GM23338 (cell line): Measurements from ENCODE around the gene KIAA0513.

Experiments used
- CREB1 ChIP-seq: fragments of 250-450 bp; sonication (Bioruptor Pico); IDR thresholded peaks from 2 replicates; pipeline ENCODE4 v1.5.0; 2020; ENCODE audit warnings: low read depth, mild to moderate bottlenecking, moderate library complexity
- CTCF ChIP-seq, 2 experiments: fragments of 200-600 bp in 1 of 2; sonication (generic) in 1 of 2; conservative IDR thresholded peaks; 2 replicates each; pipeline versions ENCODE4 v1.5.1 to v1.6.1; 2016 to 2017; ENCODE audit warnings: antibody characterized with exemption in 2 of 2, low read depth in 2 of 2, mild to moderate bottlenecking in 2 of 2, moderate library complexity in 1 of 2
- EZH2 ChIP-seq: fragments of 200-600 bp; sonication (generic); IDR thresholded peaks from one replicate; pipeline ENCODE4 v1.8.0; 2017; ENCODE audit warnings: antibody characterized with exemption, mild to moderate bottlenecking, low read depth; ENCODE audit not compliant: unreplicated experiment
- EZH2phosphoT487 ChIP-seq: fragments of 200-600 bp; sonication (generic); IDR thresholded peaks from one replicate; pipeline ENCODE4 v1.8.1; 2018; ENCODE audit warnings: antibody characterized with exemption; ENCODE audit not compliant: unreplicated experiment
- POLR2AphosphoS5 ChIP-seq: IDR thresholded peaks from 2 replicates; pipeline ENCODE4 v1.6.1; 2016; ENCODE audit warnings: antibody characterized with exemption, low read depth
- TF ChIP-seq, protein P1 (sequence below): IDR thresholded peaks from one replicate; pipeline ENCODE4 v1.6.1; 2018; ENCODE audit warnings: antibody characterized with exemption; ENCODE audit not compliant: unreplicated experiment

- TF ChIP-seq CTCF (conservative IDR thresholded peaks at IDR 0.05; ENCODE audit: low read depth in 2 of 2), result no peak
- TF ChIP-seq, protein P1, sequence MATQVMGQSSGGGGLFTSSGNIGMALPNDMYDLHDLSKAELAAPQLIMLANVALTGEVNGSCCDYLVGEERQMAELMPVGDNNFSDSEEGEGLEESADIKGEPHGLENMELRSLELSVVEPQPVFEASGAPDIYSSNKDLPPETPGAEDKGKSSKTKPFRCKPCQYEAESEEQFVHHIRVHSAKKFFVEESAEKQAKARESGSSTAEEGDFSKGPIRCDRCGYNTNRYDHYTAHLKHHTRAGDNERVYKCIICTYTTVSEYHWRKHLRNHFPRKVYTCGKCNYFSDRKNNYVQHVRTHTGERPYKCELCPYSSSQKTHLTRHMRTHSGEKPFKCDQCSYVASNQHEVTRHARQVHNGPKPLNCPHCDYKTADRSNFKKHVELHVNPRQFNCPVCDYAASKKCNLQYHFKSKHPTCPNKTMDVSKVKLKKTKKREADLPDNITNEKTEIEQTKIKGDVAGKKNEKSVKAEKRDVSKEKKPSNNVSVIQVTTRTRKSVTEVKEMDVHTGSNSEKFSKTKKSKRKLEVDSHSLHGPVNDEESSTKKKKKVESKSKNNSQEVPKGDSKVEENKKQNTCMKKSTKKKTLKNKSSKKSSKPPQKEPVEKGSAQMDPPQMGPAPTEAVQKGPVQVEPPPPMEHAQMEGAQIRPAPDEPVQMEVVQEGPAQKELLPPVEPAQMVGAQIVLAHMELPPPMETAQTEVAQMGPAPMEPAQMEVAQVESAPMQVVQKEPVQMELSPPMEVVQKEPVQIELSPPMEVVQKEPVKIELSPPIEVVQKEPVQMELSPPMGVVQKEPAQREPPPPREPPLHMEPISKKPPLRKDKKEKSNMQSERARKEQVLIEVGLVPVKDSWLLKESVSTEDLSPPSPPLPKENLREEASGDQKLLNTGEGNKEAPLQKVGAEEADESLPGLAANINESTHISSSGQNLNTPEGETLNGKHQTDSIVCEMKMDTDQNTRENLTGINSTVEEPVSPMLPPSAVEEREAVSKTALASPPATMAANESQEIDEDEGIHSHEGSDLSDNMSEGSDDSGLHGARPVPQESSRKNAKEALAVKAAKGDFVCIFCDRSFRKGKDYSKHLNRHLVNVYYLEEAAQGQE, result no peak
- no peak for TF ChIP-seq EZH2phosphoT487
- TF ChIP-seq POLR2AphosphoS5, result no peak
- no peak for TF ChIP-seq EZH2
- no peak for TF ChIP-seq CREB1
These were observed 19.3 kb upstream of the KIAA0513 start for GRCh38 chr16:85008271-85008670.
